Testis (tissue), 2 donors: Measurements from ENCODE around the gene PUS7.

Experiments
- POLR2A ChIP-seq: fragments of 450-650 bp; IDR thresholded peaks from one replicate; pipeline ENCODE4 v1.6.1; 2017; ENCODE audit warnings: antibody characterized with exemption, mild to moderate bottlenecking, moderate library complexity
- TF ChIP-seq, protein P1 (sequence below), 3 experiments: fragments of 450-650 bp in 2 of 3; fragments of 200-600 bp in 1 of 3; sonication (generic) in 1 of 3; IDR thresholded peaks; one replicate each; pipeline ENCODE4 v1.5.1; 2016 to 2019; ENCODE audit warnings: antibody characterized with exemption in 3 of 3, mild to moderate bottlenecking in 2 of 3, moderate library complexity in 1 of 3

DNA sequence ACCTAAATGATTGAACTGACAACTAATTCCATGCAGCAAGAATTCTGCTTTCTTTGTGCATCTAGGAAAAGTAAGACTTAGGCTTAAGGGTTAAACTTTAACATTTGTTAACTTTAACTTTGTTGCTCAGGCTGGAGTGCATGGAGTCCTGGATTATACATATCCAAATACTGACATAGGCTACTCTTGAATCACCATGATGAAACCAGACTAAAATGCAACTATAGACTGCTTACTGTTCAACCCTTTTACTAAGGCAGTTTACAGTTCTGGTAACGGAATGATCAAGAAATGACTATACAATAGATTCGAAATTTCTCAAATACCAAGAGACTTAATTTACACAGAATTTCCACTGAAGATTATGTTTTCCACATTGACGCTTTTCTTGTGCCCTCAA, 52.0 kb downstream of the PUS7 start:
- TF ChIP-seq, protein P1, sequence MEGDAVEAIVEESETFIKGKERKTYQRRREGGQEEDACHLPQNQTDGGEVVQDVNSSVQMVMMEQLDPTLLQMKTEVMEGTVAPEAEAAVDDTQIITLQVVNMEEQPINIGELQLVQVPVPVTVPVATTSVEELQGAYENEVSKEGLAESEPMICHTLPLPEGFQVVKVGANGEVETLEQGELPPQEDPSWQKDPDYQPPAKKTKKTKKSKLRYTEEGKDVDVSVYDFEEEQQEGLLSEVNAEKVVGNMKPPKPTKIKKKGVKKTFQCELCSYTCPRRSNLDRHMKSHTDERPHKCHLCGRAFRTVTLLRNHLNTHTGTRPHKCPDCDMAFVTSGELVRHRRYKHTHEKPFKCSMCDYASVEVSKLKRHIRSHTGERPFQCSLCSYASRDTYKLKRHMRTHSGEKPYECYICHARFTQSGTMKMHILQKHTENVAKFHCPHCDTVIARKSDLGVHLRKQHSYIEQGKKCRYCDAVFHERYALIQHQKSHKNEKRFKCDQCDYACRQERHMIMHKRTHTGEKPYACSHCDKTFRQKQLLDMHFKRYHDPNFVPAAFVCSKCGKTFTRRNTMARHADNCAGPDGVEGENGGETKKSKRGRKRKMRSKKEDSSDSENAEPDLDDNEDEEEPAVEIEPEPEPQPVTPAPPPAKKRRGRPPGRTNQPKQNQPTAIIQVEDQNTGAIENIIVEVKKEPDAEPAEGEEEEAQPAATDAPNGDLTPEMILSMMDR (IDR thresholded peaks at IDR 0.05), result no peak
- TF ChIP-seq POLR2A, result no peak
